T-helper 2 cell treated with Interferon-gamma antibody and Interleukin-4, amounts not matched to agents 100 ng/mL and 5 ng/mL, for 36 hours (primary cell): ENCODE measurements around the gene EIF4G1. TPM values are rescaled to one million over a fixed set of nuclear protein-coding genes. Genes with fewer than 3 reads are reported as not detected.

Experiments used
- intact Hi-C: fragments of 100-400 bp; cut with micrococcal nuclease; formaldehyde crosslinking; loops from one replicate; pipeline ENCODE4 v1.15.1; 2023
- total RNA-seq: library from RNA; stranded (reverse); gene quantifications from 2 replicates; pipeline ENCODE4 v1.2.3, GENCODE V29; 2022

The EIF4G1 gene
- total RNA-seq, 1 donor from 2014 or later: 400 TPM

DNA sequence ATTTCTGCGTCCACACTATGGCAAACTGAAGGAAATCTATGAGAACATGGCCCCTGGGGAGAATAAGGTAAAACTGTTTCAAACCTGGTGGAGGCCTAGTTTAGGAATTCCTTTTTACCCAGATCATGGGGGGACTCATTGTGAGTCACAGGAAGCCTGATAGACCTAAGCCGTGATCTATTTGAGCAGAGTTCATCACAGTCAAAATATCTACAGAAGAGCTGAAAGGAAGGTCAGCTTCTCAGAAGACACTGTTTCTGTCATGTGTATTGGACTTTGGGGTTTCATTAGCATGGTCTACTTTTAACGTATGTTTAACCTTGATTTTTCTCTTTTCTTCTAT is 14.1 kb upstream of the EIF4G1 start:
- intact Hi-C loops: no loop called here

DNA sequence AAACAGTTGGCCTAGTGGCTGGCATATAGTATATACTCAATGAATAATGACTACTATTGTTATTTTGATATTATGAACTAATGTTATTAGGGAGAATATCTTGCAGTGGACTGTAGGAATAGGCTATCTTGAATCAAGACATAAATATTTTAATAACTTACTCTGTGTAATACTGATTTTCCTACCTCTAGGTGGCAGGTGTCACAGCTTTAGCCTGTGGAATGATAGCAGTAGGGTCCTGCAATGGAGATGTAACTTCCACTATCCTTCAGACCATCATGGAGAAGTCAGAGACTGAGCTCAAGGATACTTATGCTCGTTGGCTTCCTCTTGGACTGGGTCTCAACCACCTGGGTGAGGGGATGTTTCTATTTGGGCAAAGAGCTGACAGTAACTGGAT is 8.8 kb upstream of the EIF4G1 start:
- intact Hi-C loops: no loop called here

DNA sequence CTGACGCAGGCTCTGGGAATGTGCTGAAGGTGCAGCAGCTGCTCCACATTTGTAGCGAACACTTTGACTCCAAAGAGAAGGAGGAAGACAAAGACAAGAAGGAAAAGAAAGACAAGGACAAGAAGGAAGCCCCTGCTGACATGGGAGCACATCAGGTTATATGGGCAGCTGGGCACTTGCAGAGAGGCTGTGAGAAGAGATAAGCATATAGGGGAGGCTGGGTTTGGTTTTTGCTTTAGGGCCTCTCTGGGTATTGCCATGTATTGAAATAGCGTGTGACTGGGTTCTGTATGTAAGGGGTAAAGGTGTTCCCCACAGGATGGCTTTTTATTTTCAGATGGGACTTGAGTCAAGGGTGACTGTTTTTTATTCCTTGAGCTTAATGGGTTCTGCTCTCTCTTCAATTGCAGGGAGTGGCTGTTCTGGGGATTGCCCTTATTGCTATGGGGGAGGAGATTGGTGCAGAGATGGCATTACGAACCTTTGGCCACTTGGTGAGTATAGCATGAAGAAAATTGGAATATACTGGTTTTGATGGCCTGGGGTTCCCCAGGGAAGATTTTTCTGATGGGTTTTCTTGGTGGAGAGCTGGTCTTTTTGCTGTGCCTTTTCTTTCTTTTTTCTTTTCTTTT is 7.9 kb upstream of the EIF4G1 start:
- intact Hi-C loops: no loop called here

DNA sequence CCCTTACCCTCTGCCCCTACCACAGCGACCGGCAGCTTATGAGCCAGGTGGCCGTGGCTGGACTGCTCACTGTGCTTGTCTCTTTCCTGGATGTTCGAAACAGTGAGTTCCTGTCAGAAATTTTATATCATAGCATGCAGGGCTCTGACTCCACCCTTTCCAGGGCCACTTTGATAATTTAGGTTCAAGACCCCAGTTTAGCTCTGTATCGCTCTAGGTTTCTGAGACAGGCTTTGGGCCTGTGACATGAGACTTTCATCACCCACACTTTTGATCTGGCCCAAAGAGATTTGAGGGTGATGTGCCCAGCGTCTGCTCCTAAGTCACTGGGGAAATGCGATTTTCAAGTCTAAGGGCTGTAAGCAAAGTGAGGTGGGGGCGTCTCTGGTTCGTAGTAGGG is 6.5 kb upstream of the EIF4G1 start:
- intact Hi-C loops: no loop called here

- intact Hi-C loops: no loop called here
These were observed 5.7 kb upstream of the EIF4G1 start for GRCh38 chr3:184308744-184309143.

DNA sequence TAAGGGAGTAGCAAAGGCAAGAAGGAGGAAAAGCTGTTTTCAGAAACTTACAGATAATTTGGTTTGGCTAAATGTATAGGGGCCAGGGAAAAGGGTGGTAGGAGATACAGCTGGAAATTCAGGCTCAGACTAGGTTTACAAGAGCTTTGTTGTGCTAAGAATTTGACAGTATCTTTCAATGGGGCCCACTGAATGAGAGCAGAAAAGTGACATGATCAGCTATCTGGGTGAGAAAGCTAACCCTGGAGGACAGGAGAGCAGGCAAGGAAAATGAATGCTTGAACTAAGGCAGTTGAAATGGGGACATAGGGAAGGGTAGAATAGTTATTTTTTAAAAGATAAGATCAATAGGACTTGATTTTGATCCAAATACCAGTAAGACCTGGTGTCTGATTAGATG is 2.8 kb upstream of the EIF4G1 start:
- intact Hi-C loops: no loop called here

- intact Hi-C loops: loop anchor here (1.0 to 2.0 kb wide), 6 partner anchors 16 to 141 kb away; partner anchors contain the start of genes ABCF3, AP2M1, CLCN2 and EEF1AKMT4
These were observed 515 bp downstream of the EIF4G1 start for GRCh38 chr3:184314700-184315542.

GRCh38 chr3:184315543-184315867 is 1.1 kb downstream of the EIF4G1 start:
- intact Hi-C loops: loop anchor here (2.0 kb wide), 1 partner anchor 129 kb away; the partner anchor contains the start of gene ABCF3

DNA sequence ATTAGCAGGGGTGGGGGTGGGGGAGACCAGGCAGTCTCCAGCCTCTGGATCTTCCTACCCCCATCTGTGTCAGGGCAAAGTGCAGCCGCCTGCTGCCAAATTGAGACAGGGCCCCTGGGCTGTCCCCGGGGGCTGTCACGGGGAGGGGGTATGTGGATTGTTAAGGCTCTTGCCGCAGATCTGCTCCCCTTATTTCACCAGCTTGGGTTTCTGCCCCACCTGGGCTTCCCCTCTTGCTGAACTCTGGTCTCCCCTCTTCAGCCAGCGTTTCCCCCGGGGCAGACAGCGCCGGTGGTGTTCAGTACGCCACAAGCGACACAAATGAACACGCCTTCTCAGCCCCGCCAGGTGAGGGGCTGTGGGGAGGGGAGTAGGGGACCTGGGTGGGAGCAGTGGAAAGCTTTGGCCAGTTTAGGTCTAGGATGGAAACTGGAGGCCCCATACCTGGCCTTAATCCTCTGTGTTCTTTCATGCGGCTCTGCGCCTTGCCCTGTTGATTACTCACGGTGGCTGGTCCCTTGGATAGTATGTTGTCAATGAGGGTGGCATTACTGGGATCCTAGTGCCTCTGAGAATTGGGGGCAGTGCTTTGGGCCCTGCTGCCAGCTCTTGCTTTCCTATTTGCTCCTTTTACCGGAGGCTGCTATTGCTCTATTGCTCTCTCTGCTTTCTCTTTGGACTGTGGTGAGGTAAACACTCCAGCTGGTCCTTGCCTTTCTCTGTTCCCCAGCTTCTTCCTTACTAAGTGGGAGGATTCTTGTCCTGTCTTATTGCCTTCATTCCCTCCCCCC is 1.7 kb downstream of the EIF4G1 start:
- intact Hi-C loops: loop anchor here (2.0 kb wide), 1 partner anchor 129 kb away; the partner anchor contains the start of gene ABCF3

DNA sequence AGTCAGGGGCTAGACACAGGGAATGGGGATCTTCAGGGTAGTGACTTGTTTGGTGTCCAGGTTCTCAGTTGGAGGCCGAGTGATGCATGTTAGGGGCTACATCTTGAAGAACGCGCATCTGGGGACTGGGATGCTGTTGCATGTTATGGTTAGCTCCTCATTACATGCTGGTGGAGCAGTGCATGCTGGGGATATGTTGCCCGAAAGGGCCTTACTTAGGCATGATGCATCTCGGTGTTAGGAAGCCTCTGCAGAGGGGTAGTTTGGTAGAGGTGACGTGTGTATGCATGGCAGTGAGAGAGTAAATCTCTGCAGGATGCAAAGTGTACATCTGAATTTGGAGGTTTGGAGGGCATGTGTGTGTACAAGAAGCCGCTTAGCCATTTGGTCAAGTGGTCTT is 2.4 kb downstream of the EIF4G1 start:
- intact Hi-C loops: no loop called here

DNA sequence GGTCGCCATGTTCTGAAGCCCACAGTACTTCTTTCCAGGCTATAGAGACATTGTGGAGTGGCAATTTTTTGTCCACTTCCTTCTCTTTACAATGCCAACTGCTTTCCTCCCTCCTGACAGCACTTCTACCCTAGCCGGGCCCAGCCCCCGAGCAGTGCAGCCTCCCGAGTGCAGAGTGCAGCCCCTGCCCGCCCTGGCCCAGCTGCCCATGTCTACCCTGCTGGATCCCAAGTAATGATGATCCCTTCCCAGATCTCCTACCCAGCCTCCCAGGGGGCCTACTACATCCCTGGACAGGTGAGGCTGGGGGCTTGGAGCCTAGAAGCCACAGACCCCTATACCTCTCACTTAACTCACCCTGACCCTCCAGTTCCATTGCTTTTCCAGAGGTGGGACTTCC is 2.8 kb downstream of the EIF4G1 start:
- intact Hi-C loops: no loop called here

- intact Hi-C loops: no loop called here
These were observed 5.7 kb downstream of the EIF4G1 start for GRCh38 chr3:184320104-184320445.

GRCh38 chr3:184321666-184322065 is 7.3 kb downstream of the EIF4G1 start:
- intact Hi-C loops: no loop called here

GRCh38 chr3:184322731-184323487 is 8.5 kb downstream of the EIF4G1 start:
- intact Hi-C loops: no loop called here

DNA sequence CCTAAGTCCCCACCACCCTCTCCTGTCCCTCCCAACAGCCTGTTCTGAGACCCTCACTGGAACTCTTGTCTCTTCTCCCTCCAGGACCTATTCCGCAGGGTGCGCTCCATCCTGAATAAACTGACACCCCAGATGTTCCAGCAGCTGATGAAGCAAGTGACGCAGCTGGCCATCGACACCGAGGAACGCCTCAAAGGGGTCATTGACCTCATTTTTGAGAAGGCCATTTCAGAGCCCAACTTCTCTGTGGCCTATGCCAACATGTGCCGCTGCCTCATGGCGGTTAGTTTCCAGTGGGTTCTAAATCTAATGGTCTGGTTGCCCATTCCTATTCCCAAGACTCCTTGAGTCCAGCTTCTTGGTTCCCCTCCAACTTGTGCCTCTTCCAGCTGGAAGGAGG is 9.3 kb downstream of the EIF4G1 start:
- intact Hi-C loops: no loop called here

GRCh38 chr3:184325269-184325668 is 10.9 kb downstream of the EIF4G1 start:
- intact Hi-C loops: no loop called here

- intact Hi-C loops: no loop called here
These were observed 11.4 kb downstream of the EIF4G1 start for GRCh38 chr3:184325715-184326369.

- intact Hi-C loops: no loop called here
These were observed 12.8 kb downstream of the EIF4G1 start for GRCh38 chr3:184327171-184327570.

GRCh38 chr3:184328516-184328915 is 14.1 kb downstream of the EIF4G1 start:
- intact Hi-C loops: no loop called here

DNA sequence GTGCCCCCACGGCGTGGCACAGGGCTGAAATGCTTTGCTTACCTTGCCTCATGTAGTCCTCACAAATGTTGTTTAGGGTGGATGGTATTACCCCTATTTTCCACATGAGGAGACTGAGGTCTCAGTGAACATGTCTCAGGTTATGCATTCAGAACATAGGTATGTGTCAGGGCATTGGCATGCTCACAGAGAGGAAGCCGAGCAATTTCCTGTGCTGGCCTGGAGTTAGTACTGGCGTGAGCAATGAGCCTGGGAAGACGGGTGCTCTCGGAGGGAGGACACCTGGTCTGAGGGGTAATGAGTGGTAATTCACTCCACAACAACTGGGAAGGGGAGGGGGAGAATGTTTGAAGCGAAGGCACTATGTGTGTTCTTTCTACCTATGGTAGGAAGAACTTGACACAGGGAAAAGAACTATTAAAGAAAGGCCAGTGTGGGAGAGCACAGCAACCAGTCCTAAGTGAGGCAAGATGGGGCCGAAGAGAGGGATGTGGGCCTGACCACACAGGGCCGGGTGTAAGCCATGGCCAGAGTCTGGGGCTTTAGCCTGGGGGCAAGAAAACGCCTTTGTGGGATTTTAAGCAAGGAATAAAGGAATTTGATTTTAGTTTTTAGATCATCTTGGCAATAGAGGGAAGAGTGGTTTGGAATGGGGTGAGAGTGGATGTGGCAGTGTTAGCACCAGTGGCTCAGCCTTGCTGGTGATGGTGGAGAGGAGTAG is 18.1 kb downstream of the EIF4G1 start:
- intact Hi-C loops: no loop called here
